HuH-7.5 (cell line): ENCODE measurements around the gene NOL6.
A peak's percentile ranks its signal among the peaks of the same experiment; 100 is the strongest.
"Not testable (repeated sequence)": the region's sequence is repeated elsewhere in the genome, so short reads cannot be mapped to it uniquely, and the experiment has no call there.

Experiments
- DNase-seq: peaks from one replicate; pipeline ENCODE4 v3.0.0; 2011; ENCODE audit warnings: low spot score

NOL6 gene

DNA sequence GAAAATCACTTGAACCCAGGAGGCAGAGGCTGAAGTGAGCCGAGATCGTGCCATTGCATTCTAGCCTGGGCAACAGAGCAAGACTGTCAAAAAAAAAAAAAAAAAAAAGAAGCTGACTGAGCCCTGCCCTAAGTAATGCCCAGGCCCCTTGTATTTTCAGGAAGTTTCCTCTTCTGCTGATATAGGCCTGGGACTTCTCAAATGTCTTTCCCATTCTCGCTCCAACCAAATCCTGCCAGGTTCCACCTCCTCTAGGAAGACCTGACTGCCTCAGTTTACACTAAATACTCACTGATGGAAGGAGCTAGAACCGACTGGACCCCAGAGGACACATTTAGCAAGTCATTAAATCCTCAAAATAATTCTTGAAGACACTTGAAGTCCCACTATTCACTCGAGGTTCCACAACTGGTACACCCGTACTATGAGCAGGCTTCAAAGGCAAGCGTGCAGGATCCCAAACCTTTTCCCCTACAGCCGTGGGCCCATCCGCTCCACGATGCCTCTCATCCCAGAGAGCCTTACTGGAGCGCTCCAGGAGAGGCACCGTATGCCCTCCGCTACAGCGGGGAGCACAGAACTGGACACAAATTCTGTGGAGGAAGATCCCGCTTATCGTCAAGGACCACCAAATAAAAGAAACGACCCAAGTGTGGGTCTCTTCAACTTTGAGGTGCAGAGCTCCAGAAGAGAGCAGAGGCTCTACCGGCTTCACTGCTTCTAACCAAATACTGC lies 676 bp downstream of the NOL6 start:
- no peak for DNase-seq

DNA sequence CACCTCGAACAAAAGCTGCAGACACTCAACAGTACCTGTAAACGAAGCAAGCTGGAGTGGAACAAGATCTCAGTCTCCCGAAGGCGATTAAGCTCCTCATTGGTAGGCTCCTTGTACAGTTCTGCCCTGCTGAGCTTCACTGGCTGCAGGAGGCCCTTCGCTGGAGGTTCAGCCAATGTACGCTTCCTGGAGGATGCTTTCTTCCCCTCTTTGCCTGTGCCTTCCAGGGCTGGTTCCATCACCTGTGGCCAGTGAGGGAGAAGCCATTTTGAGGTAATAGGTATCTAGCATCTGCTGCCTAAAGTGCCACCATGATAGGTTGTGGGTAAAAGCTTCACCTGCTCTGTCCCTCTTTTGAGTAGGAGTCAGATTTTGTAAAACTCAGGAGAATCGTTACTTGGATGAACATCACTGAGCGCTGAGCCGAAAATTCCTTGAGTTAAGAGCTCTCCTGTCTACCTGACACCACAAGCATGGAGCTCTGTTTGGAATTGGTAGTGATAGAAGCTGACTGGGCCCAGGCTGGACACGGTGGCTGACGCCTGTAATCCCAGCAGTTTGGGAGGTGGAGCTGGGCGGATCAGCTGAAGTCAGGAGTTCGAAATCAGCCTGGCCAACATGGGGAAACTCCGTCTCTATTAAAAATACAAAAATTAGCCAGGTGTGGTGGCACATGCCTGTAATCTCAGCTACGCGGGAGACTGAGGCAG lies 1.4 kb downstream of the NOL6 start:
- no peak for DNase-seq

DNA sequence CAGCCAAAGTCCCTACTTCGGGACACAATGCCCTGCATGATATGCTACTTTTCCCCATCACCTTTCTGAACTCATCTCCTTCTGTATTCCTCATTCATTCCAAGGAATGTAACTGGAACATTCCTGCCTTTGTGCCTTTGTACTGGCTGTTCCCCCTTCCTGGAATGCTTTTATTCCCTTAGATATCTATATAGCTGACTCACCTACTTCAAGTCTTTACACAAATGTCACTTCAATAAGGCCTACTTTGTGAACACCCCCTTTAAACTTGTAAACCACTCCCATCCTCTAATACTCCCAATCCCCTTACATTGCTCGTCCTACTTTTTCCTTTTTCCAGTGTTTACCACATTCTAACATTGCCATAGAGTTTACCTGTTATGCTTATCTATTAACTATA lies 2.4 kb downstream of the NOL6 start:
- DNase-seq: no peak

DNA sequence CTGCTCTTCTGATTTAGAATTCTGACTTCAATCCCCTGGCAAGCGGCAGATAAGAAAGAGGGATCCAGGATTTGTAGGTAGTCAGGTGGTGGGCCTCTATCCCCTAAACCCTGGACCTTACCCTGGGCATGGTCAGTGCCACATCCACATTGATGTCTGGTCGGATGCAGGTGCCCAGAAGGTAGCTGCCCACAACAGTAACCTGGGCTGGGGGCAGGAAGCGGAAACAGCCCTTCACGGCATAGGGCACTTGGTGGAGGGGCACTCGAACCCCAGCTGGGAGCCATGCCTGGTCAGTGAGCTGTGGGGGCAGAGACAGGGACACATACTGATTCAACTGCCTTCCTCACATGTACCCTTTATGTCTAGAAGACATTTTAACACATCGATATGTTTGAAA lies 3.8 kb downstream of the NOL6 start:
- no peak for DNase-seq

DNA sequence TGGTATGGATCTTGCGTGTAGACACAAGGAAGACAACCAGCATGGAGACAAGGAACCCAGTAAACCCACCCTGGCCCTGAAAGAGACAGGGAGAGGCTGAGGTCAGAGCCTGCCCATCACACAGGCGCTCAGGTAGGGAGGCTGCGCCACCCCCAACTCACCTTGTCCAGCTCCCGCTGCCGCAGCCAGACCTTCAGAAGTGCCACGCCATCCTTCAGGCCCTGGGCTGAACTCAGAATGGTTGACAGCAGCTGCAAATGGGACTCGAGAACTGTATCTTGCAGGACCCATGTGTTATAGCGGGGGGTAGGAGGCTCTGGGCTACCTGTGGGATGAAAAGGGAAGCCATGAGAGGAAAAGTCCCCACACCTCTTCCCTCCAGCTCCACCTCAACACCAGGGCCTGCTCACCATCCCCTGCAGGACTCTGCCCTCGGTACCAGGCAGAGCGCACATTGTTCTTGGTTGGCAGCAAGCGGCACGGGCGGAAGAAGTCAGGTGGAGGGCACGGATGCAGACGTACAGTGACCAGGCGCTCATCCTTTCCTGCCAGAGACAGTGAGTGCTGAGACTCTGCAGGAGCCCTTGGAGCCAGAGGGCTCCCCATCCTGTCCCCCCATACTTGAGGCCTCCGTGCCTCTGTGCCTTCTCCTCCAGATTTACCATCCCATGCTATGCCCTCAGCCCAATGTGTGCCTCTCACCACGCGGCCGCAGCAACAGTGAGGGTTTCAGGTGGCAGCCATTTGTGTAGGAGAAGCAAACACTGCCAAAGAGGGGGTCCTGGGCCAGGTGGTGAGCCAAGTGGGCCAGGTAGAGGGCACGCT lies 4.7 kb downstream of the NOL6 start:
- DNase-seq: no peak

DNA sequence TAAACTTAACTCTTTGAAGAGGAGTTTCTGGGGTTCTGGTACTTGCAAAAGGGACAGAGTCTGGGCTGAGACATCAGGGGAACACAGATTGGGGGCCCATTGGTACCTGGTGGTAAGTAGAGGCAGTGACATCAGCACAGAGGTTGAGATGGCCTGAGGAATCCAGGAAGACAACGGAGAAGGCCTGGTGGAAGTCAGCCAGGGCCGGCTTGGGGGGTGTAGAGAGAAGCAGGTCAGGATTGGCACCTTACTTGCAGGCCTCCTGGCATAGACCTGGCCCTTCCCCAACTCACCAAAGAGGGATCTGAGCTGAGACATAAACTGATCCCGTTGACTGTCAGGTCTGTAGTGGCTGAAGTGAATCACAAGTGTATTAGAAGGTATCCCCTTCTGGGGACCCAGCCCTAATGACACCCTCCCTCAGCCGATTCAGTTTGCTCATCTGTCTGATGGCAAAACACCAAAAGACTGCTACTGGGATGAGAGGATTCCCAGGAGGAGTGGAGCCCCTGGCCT lies 5.5 kb downstream of the NOL6 start:
- DNase-seq: no peak

DNA sequence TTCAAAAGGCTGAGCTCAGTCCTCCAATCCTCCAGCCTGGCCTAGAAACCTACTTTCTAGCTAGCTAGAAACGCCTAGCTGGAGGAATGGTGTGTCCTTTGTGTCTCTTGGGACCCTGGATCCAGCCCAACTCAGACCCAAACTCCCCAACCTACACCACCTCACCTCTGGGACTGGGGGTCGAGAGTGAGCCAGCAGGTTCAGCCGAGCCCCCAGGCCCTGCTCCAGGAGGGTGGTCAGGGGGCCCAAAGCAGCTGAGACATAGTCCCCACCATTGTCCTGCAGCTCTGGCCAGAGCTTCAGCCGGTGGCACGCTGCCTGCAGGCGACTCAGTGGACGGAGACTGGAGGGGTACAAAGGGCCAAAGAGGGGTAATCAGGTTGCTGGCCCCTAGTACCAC lies 6.2 kb downstream of the NOL6 start:
- no peak for DNase-seq

DNA sequence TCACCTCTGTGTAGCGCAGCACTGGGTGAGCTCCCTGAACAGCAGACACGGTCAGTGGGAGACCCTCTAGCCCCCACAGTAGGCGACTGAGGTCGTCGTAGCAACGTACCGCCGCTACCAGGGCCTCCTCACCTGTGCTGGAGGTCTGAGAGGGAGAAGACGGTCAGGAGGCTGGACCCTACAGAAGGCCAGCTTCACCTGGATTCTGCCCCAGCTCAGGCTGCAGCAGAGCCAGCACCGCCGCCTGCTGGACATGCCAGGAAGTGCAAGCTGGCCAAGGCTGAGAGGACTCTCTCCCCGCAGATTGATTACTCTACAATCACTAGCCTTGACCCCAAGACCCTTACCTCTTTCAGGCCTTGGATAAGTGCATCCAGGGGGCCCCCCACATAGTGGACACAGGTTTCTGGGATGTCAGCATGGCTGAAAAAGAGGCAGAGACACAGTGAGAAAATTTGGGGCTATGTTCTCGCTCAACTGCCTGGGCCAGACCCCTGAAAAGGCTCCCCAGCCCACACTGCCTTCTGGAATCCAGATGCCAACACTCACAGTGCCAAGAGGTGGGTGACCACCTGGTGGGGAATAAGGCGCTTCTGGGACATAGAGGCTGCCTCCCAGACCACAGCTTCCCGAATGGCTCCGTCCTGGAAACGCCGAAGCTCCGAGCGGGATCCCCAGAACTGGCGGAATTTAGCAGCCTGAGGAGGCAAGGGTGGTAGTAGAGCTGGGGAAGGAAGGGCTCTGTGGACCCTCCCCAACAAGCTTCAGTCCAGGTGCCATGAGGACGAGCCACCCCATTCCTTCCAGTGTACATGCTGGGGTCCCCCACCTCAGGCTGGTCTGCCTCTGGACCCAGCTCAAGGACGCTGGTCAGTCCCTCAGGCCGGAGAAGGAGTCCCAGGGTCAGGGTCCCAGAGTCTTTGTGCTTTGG lies 6.9 kb downstream of the NOL6 start:
- DNase-seq: peak; percentile 71

DNA sequence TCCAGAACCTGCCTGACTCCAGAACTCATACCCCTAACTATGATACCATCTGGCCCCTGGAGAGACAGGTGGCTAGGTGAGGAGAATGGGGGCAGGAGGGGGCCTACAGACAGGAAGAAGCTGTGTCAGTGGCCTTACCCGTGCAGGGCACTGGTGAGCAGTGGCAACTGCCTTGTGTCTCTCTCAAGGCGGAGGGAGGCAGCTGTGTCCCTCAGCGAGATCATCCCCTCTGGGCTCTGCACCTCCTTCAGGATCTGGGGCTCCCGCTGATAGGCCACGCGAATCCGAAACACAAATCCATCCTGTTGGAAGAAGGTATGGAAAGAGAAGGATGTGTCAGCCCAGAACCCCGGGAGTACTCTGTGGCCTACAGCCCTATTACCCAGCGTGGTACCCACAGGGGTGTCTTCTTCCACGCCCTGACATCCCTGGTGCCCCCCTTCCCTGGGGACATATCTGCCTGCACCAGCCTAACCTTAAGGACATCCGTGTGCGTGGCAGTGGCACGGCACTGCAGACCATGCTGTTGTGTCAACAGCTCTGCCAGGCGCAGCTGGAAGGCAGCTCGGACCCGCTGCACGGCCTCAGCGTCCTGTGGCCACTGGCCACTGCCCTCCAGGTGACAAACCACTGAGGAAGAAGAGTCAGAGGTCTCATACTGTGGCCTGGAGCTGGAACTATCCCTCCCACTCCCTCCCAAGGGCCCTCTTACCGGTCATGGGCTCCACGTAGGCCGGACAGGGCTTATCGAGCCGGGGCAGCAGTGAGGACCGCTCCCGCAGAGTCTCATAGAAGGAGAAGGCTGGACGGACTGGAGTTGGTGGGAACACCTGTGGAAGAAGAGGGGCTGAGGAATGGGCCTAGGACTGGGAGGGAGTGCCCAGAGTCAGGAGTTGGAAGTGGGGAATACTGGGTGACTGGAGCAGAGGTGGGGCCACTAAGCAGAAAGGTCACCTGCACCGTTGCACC lies 7.8 kb downstream of the NOL6 start:
- no peak for DNase-seq

DNA sequence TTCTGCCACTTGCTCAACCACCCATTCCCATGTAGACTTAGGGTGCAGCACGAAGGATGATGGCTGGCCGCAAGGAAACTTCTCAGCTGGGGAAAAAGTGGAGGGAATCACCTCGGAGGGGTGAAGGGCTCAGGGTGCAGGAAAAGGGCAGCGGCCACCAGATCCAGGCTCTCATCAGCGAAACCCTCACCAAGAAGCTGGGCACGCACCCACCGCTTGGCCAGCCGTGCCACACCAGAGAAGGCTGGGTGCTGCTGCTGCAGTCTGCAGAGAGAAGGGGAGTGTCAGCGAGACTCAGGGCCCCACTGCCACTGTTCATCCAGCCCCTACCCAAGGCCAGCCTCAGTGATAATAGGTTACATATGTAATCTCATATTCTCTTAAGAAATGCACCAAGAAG lies 8.6 kb downstream of the NOL6 start:
- no peak for DNase-seq

DNA sequence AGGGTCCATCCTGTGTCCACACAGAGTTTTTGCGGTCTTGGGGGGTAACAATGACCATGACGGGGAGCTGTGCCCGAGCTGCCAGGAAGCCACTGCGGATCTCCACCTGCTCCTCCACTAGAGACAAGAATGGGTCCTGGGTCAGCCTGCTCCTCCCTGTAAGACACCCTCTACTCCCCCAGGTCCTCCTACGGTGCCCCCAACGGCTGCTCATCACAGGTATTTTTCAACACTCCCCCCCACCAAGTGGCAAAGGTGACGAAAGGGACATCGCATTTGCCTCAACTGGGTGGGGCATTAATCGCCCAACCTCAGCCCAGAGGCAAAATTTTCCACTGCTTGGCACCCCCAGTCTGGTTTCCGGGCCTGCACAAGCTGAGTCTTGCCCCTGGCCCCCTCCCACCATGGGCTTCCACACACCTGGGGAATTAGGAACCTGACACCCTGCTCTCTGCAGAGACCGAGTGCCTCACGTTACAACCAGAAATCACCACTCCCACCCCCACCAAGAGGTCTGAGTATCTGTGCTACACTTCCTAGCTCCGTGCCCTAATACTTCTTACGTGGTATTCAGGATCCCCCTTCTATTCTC lies 9.6 kb downstream of the NOL6 start:
- DNase-seq: no peak

DNA sequence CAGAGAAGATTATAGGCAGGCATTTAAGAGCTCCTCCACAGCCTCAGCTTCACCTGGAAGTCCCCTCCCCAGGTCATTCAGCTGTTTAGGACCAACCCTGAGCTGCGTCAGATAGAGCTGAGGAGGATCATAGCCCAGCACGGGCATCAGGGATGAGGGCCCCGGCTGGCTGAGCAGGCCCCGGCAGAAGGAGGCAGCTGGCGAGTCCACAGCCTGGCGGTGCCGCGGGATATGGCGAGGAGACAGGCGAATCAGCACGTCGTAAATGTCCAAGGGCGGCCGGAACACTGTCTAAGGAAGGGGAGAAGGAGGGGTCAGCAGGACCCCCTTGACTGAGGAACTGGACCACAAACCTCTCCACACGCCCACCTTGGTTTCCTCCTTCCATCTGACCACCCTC lies 10.6 kb downstream of the NOL6 start:
- DNase-seq: no peak

DNA sequence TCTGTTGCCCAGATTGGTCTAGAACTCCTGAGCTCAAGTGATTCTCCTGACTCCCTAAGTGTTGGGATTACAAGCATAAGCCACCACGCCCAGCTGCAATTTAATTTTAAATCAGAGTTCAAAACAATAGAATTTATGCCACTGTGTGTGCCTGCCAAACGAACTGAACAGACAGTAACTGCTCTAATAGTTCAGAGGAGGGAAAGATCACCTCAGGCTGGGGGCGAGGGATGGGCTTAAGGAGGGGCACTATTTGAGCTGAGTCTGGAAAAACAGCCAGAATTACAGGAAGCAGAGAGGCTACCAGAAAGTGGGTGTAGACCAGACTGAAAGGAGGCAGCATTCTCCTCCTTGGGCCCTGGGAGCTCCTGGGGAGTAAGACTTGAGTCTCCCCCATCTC lies 12.2 kb downstream of the NOL6 start:
- no peak for DNase-seq

DNA sequence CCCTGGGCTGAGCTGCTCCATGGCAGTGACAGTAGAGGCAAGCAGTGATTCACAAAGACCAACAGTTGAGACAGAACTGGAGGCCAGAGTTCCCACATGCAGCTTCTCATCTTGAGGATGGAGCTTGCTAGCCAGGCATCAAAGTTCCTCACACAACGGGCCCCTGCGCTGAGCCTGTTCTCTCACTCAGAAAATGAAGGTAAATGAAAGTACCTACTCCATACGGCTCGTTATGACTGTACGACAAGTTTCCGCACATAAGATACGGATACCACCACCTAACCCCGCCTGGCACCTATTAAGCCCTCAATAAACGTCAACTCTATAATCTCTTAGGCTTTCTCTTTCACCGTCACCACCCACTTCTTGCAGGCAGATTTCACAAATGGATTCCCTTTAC lies 12.9 kb downstream of the NOL6 start:
- DNase-seq: no peak

DNA sequence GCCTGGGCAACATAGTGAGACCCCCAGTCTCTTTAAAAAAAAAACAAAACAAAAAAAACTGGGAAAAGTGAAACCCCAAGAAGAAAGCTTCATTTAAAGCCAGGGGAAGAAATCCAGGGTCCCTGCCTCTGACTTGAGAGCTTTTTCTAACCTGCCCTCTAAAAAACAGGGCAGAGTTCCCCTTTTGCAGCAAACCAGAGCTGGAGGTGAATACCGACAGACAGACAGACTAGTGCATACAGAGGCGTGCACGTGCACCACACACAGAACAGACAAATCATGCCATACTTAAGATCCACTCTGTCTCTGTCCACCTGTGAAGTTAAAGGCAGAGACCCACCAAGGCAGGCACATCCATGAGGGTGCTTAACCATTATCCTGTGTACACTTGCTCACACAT lies 14.6 kb downstream of the NOL6 start:
- DNase-seq: no peak

DNA sequence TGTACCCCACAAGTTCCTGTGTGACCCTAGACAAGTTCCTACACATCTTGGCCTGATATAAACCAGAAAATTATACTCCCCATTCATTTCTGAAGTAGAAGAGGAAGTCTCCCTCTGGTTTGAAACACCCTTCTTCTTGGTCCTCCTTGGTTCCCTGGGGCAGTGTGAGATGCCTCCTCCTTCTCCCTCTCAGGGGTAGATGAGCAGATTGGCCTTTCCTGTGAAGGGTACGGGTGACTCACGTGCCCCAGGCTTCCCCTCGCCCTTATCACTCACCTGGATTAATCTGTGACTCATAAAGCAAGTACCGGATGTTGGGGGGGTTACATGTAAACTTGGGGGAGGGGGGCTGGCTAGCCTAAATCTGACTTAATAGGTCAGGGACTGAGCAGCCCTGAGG lies 15.3 kb downstream of the NOL6 start:
- no peak for DNase-seq

DNA sequence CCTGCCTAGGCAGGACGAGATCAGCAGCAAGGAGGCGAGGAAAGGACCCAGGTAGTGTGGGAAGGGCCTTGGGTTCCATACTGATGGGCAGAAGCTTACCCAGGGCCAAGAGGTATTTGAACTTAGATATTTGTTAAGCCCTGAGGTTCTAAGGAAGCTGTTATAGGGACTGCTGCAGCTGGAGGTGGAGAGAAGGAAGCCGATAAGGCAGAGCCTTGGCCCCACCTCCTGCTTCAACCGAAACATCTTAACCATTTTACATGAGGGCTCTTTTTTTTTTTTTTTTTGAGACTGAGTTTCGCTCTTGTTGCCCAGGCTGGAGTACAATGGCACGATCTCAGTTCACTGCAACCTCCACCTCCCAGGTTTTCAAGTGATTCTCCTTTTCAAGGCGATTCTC lies 17.8 kb downstream of the NOL6 start:
- DNase-seq: no peak

DNA sequence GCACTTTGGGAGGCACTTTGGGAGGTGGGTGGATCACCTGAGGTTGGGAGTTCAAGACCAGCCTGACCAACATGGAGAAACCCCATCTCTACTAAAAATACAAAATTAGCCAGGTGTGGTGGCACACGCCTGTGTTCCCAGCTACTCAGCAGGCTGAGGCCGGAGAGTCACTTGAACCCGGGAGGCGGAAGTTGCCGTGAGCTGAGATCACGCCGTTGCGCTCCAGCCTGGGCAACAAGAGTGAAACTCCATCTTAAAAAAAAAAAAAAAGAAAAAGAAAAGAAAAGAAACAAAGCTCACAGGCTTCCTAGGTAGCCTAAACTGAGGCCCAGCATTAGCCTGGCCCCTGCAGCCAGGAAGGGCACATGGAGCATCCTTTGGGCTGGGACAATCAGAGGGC lies 18.3 kb downstream of the NOL6 start:
- DNase-seq: not testable (repeated sequence)

DNA sequence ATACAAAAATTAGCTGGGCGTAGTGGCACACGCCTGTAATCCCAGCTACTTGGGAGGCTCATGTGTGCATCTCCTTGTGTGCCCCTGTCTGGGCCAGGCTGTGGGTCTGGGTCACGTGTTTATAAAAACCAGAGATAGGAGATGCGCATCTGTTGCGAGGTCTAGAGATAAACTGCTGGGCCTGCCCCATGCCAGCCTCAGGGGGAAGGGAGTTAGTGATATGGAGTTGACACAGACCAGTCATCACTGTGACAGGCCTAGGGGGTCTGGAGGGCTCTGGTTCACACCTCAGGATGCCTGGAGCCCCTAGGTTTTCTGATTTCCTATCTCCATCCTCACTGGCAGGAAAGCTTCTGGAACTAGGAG lies 19.1 kb downstream of the NOL6 start:
- not testable (repeated sequence) for DNase-seq

DNA sequence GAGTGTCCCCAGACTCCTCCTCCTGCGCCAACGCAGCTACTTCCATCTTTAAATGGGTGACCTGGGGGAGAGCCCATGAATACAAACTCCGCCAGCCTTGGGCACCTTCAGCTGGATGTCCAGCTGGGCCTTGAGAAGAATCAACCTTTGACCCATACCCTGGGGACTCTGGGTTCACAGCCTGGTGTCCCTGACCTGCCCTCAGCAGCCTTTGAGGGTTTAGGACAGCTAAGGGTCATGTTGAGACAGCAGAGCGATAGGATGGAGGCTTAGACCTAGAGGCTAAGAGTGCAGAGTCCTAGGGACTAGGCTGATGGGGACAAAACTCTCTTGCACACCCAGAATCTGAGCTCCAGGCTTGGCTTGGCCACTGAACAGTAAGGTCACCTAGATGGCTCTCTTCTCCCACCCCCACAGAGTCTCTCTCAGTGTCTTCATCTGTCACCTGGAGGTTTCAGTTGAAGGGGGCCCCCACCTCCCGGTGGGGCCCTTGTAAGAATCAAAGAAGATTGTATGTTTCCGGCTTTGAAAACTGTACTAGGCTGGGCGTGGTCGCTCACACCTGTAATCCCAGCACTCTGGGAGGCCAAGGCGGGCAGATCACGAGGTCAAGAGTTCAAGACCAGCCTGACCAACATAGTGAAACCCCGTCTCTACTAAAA lies 19.6 kb downstream of the NOL6 start:
- no peak for DNase-seq
